Breast epithelium (tissue), 3 donors: Measurements from ENCODE around the gene IL1R2.

Source experiments
- CTCF ChIP-seq, 3 donors: fragments of 450-650 bp; IDR thresholded peaks; one replicate each; pipeline ENCODE4 v1.5.1; 2016 to 2017; ENCODE audit warnings: antibody characterized with exemption in 3 of 3, mild to moderate bottlenecking in 3 of 3, moderate library complexity in 3 of 3
- POLR2A ChIP-seq: fragments of 450-650 bp; IDR thresholded peaks from one replicate; pipeline ENCODE4 v1.6.1; 2016; ENCODE audit warnings: antibody characterized with exemption, mild to moderate bottlenecking, moderate library complexity
- POLR2AphosphoS5 ChIP-seq, 3 donors: sonication (generic); formaldehyde crosslinking; IDR thresholded peaks; one replicate each; pipeline ENCODE4 v1.6.1; 2017; ENCODE audit warnings: antibody characterized with exemption in 3 of 3

GRCh38 chr2:102005989-102006885 is 14.5 kb downstream of the IL1R2 start:
- TF ChIP-seq CTCF (IDR thresholded peaks at IDR 0.05) (peak in 2 of 3 donors; percentile 46 to 60), POLR2AphosphoS5 (IDR thresholded peaks at IDR 0.05) (no peak), POLR2A (no peak)
